Hematopoietic multipotent progenitor cell treated with erythropoietin and hydrocortisone succinate and interleukin-3 and kit ligand, for 8 days (in vitro differentiated cells): ENCODE data around the gene TGFBR3L.

ENCODE experiments used
- DNase-seq: peaks from one replicate; pipeline ENCODE4 v3.0.0-alpha.2; 2015

TGFBR3L gene

GRCh38 chr19:7963566-7963965, 48.9 kb downstream of the TGFBR3L start:
- no peak for DNase-seq

- no peak for DNase-seq
Observed at GRCh38 chr19:7965259-7965841, 50.7 kb downstream of the TGFBR3L start.

GRCh38 chr19:7965921-7966665, 51.5 kb downstream of the TGFBR3L start:
- no peak for DNase-seq

- DNase-seq, result no peak
Observed at GRCh38 chr19:7968008-7968795, 53.6 kb downstream of the TGFBR3L start.
